Kidney epithelial cell (primary cell): ENCODE results near the gene CD36. TPM values are rescaled to one million over a fixed set of nuclear protein-coding genes. Genes with fewer than 3 reads are reported as not detected.
A peak's percentile ranks its signal among the peaks of the same experiment; 100 is the strongest.

Source experiments
- DNase-seq: peaks from one replicate; pipeline ENCODE4 v3.0.0-alpha.2; 2010; ENCODE audit warnings: low read depth
- H3K27me3 ChIP-seq: 2 replicates; pipeline ENCODE4 v1.6.0; 2011; ENCODE audit warnings: low read length; ENCODE audit not compliant: control insufficient read depth, insufficient read depth
- H3K36me3 ChIP-seq: 2 replicates; pipeline ENCODE4 v1.5.1; 2011; ENCODE audit warnings: low read length; ENCODE audit not compliant: control insufficient read depth, insufficient read depth
- H3K4me3 ChIP-seq: 2 replicates; pipeline ENCODE4 v1.5.1; 2011; ENCODE audit warnings: low read depth, mild to moderate bottlenecking, control low read depth, low read length
- CTCF ChIP-seq: IDR thresholded peaks from 2 replicates; pipeline ENCODE4 v1.5.1; 2011; ENCODE audit warnings: mild to moderate bottlenecking, moderate library complexity, low read length, control low read depth, inconsistent platforms; ENCODE audit not compliant: insufficient read depth, poor library complexity, severe bottlenecking
- total RNA-seq: library from RNA; depleted of rRNA; stranded (reverse); fragments of >200 nt; gene quantifications from 2 replicates; pipeline ENCODE4 v1.2.3, GENCODE V29; 2015

Gene CD36
- total RNA-seq, 1 donor from 2014 or later, result not detected

- DNase-seq, result no peak
- Histone ChIP-seq H3K4me3 (no peak overlapping the region), H3K36me3 (no peaks in the 10 kb centered on the region), H3K27me3 (no peaks in the 10 kb centered on the region)
- no peak for TF ChIP-seq CTCF
Measured at GRCh38 chr7:80635533-80635932, 2.9 kb upstream of the CD36 start.

GRCh38 chr7:80635998-80636397 is 2.4 kb upstream of the CD36 start:
- TF ChIP-seq CTCF, result no peak
- Histone ChIP-seq H3K27me3 (no peaks in the 10 kb centered on the region), H3K36me3 (no peaks in the 10 kb centered on the region), H3K4me3 (no peak overlapping the region)
- no peak for DNase-seq

- no peak overlapping the region for H3K4me3 ChIP-seq
- no peaks in the 10 kb centered on the region for H3K27me3 ChIP-seq
- H3K36me3 ChIP-seq, result no peaks in the 10 kb centered on the region
- no peak for DNase-seq
- TF ChIP-seq CTCF, result no peak
Measured at GRCh38 chr7:80636709-80637108, 1.7 kb upstream of the CD36 start.

GRCh38 chr7:80637454-80637853 is 988 bp upstream of the CD36 start:
- H3K4me3 ChIP-seq, result no peak overlapping the region
- H3K27me3 ChIP-seq, result no peaks in the 10 kb centered on the region
- DNase-seq, result no peak
- H3K36me3 ChIP-seq, result no peaks in the 10 kb centered on the region
- TF ChIP-seq CTCF, result no peak

GRCh38 chr7:80639011-80639410 is 569 bp downstream of the CD36 start:
- DNase-seq, result no peak
- no peak overlapping the region for H3K4me3 ChIP-seq
- no peak for TF ChIP-seq CTCF
- H3K36me3 ChIP-seq, result no peaks in the 10 kb centered on the region
- H3K27me3 ChIP-seq, result no peaks in the 10 kb centered on the region

- TF ChIP-seq CTCF, result no peak
- DNase-seq, result peak; percentile 49
- H3K27me3 ChIP-seq, result no peaks in the 10 kb centered on the region
- H3K4me3 ChIP-seq, result no peak overlapping the region
- no peaks in the 10 kb centered on the region for H3K36me3 ChIP-seq
Measured at GRCh38 chr7:80640846-80641245, 2.4 kb downstream of the CD36 start.
